H1 (cell line): Measurements from ENCODE around the gene SF3B3. TPM values are rescaled to one million over a fixed set of nuclear protein-coding genes. Genes with fewer than 3 reads are reported as not detected.

Experiments used
- CTCF ChIA-PET: fragments of 300-600 bp; sonication (Branson Sonifier 250); formaldehyde crosslinking; loops from one replicate; lab custom pipeline; 2021; ENCODE audit not compliant: partially characterized antibody; lab: Charles Lee
- POLR2A ChIA-PET: fragments of 300-600 bp; sonication (Branson Sonifier 250); formaldehyde crosslinking; loops from one replicate; lab custom pipeline; 2021; ENCODE audit warnings: inconsistent platforms; ENCODE audit not compliant: partially characterized antibody; lab: Charles Lee
- DNase-seq, 2 experiments: peaks; one replicate each; pipeline versions ENCODE4 v3.0.0 to v3.0.0-alpha.2; 2010 to 2022; ENCODE audit warnings: low spot score in 2 of 2, low read depth in 1 of 2, mixed read lengths in 1 of 2
- FAIRE-seq: peaks from 2 replicates; lab custom pipeline; 2011; peaks lifted over from hg19 to GRCh38; lab: Jason Lieb, UNC
- H2AFZ ChIP-seq: 2 replicates; pipeline ENCODE4 v1.8.1; 2012; ENCODE audit warnings: low read length, inconsistent platforms
- H2AK5ac ChIP-seq: 2 replicates; pipeline ENCODE4 v1.6.1; 2013; ENCODE audit warnings: low read depth, low read length
- H2BK120ac ChIP-seq: replicated peaks from 2 replicates; pipeline ENCODE3; 2013; ENCODE audit warnings: low read depth, low read length, inconsistent platforms
- H2BK12ac ChIP-seq: 2 replicates; pipeline ENCODE4 v1.6.1; 2013; ENCODE audit warnings: low read depth, low read length
- H2BK15ac ChIP-seq: 2 replicates; pipeline ENCODE4 v1.6.1; 2013; ENCODE audit warnings: low read length
- H2BK20ac ChIP-seq: 2 replicates; pipeline ENCODE4 v1.6.1; 2013; ENCODE audit warnings: low read length
- H2BK5ac ChIP-seq: 2 replicates; pipeline ENCODE4 v1.6.1; 2013; ENCODE audit warnings: low read depth, low read length
- H3K14ac ChIP-seq: 2 replicates; pipeline ENCODE4 v1.6.1; 2013; ENCODE audit warnings: inconsistent platforms; ENCODE audit not compliant: insufficient read length
- H3K18ac ChIP-seq: 2 replicates; pipeline ENCODE4 v1.6.1; 2013; ENCODE audit warnings: low read length; ENCODE audit errors: extremely low read depth
- H3K23ac ChIP-seq: 2 replicates; pipeline ENCODE4 v1.6.1; 2013; ENCODE audit warnings: inconsistent platforms; ENCODE audit not compliant: insufficient read length
- H3K23me2 ChIP-seq: 2 replicates; pipeline ENCODE4 v1.6.1; 2013; ENCODE audit warnings: low read depth, low read length
- H3K27ac ChIP-seq: 2 replicates; pipeline ENCODE4 v1.6.1; 2011; ENCODE audit warnings: low read depth, low read length, inconsistent platforms
- H3K27me3 ChIP-seq, 4 experiments: replicated peaks in 1 of 4; 1 replicate in 1 of 4; 2 replicates in 3 of 4; pipeline versions ENCODE4 v1.6.1 to v1.8.1; 2011 to 2013; ENCODE audit warnings: low read length in 3 of 4, mild to moderate bottlenecking in 3 of 4, inconsistent platforms in 2 of 4, mixed read lengths in 2 of 4, moderate library complexity in 1 of 4; ENCODE audit not compliant: control insufficient read depth in 3 of 4, insufficient read depth in 3 of 4; ENCODE audit errors: extremely low read depth in 1 of 4
- H3K36me3 ChIP-seq, 4 experiments: 2 replicates each; pipeline versions ENCODE4 v1.6.1 to v1.8.1; 2011 to 2013; ENCODE audit warnings: mild to moderate bottlenecking in 4 of 4, low read length in 3 of 4, moderate library complexity in 2 of 4, control low read depth in 1 of 4, inconsistent platforms in 1 of 4; ENCODE audit not compliant: insufficient read depth in 4 of 4, control insufficient read depth in 2 of 4
- H3K4ac ChIP-seq: replicated peaks from 2 replicates; pipeline ENCODE3; 2013; ENCODE audit warnings: low read length, low read depth, mixed read lengths, inconsistent platforms; ENCODE audit not compliant: insufficient read length
- H3K4me1 ChIP-seq, 4 experiments: replicated peaks in 1 of 4; 1 replicate in 1 of 4; 2 replicates in 3 of 4; pipeline versions ENCODE4 v1.6.1 to v1.8.1; 2011 to 2013; ENCODE audit warnings: low read length in 3 of 4, inconsistent platforms in 2 of 4, mixed read lengths in 1 of 4; ENCODE audit not compliant: insufficient read depth in 4 of 4, control insufficient read depth in 3 of 4
- H3K4me2 ChIP-seq, 2 experiments: 2 replicates each; pipeline versions ENCODE4 v1.6.1 to v1.8.1; 2011 to 2013; ENCODE audit warnings: low read depth in 2 of 2, low read length in 2 of 2, control low read depth in 1 of 2, inconsistent platforms in 1 of 2, mild to moderate bottlenecking in 1 of 2; ENCODE audit not compliant: insufficient read depth in 1 of 2
- H3K4me3 ChIP-seq, 4 experiments: fragments of 200-600, 300-600 bp in 1 of 4; sonication (generic), shearing (Covaris generic), sonication (Bioruptor Twin) in 1 of 4; 2 replicates each; pipeline versions ENCODE4 v1.5.1 to v1.8.1; 2011 to 2016; ENCODE audit warnings: low read length in 4 of 4, low read depth in 3 of 4, control low read depth in 2 of 4, inconsistent platforms in 2 of 4, mild to moderate bottlenecking in 2 of 4, mixed read lengths in 1 of 4, moderate library complexity in 1 of 4; ENCODE audit not compliant: insufficient read depth in 2 of 4; ENCODE audit errors: extremely low read depth in 1 of 4
- H3K56ac ChIP-seq: replicated peaks from 2 replicates; pipeline ENCODE3; 2013; ENCODE audit warnings: low read depth, mild to moderate bottlenecking, mixed read lengths, low read length, inconsistent platforms; ENCODE audit not compliant: insufficient read length
- H3K79me1 ChIP-seq: 2 replicates; pipeline ENCODE4 v1.6.1; 2013; ENCODE audit warnings: low read depth, low read length, control low read depth
- H3K79me2 ChIP-seq, 2 experiments: 2 replicates each; pipeline versions ENCODE4 v1.6.1 to v1.8.1; 2012 to 2013; ENCODE audit warnings: low read length in 2 of 2, mild to moderate bottlenecking in 2 of 2, inconsistent platforms in 1 of 2; ENCODE audit not compliant: insufficient read depth in 2 of 2, control insufficient read depth in 1 of 2
- H3K9ac ChIP-seq, 4 experiments: replicated peaks in 1 of 4; 1 replicate in 1 of 4; 2 replicates in 3 of 4; pipeline versions ENCODE4 v1.6.1 to v1.8.1; 2011 to 2013; ENCODE audit warnings: low read depth in 3 of 4, low read length in 3 of 4, control low read depth in 2 of 4, mild to moderate bottlenecking in 2 of 4, moderate library complexity in 2 of 4, inconsistent platforms in 1 of 4; ENCODE audit errors: extremely low read depth in 1 of 4
- H3K9me3 ChIP-seq, 2 experiments: 2 replicates each; pipeline versions ENCODE4 v1.6.1 to v1.8.1; 2012 to 2013; ENCODE audit warnings: mild to moderate bottlenecking in 2 of 2, moderate library complexity in 2 of 2, control low read depth in 1 of 2, inconsistent platforms in 1 of 2, low read depth in 1 of 2, low read length in 1 of 2, mixed read lengths in 1 of 2; ENCODE audit not compliant: insufficient read depth in 2 of 2
- H4K20me1 ChIP-seq, 2 experiments: replicated peaks in 1 of 2; 2 replicates each; pipeline versions ENCODE3 to v1.8.1; 2011 to 2013; ENCODE audit warnings: inconsistent platforms in 2 of 2, low read length in 2 of 2, mild to moderate bottlenecking in 1 of 2; ENCODE audit not compliant: insufficient read depth in 2 of 2, control insufficient read depth in 1 of 2
- H4K5ac ChIP-seq: 2 replicates; pipeline ENCODE4 v1.6.1; 2013; ENCODE audit warnings: low read length, low read depth, mixed read lengths, inconsistent platforms; ENCODE audit not compliant: insufficient read length
- H4K8ac ChIP-seq: 2 replicates; pipeline ENCODE4 v1.8.0; 2013; ENCODE audit warnings: mild to moderate bottlenecking, moderate library complexity, low read length, inconsistent platforms; ENCODE audit not compliant: insufficient read depth; ENCODE audit errors: extremely low read depth
- H4K91ac ChIP-seq: replicated peaks from 2 replicates; pipeline ENCODE3; 2013; ENCODE audit warnings: low read length, mixed read lengths, inconsistent platforms; ENCODE audit not compliant: insufficient read length
- ATF3 ChIP-seq: IDR thresholded peaks from 2 replicates; pipeline ENCODE4 v1.6.1; 2011; ENCODE audit warnings: low read depth, mild to moderate bottlenecking, low read length; ENCODE audit not compliant: insufficient read depth
- CHD2 ChIP-seq: IDR thresholded peaks from 2 replicates; pipeline ENCODE4 v1.6.1; 2012; ENCODE audit warnings: low read length, improper control_type of control experiment
- CREB1 ChIP-seq: IDR thresholded peaks from 2 replicates; pipeline ENCODE4 v1.6.1; 2012; ENCODE audit warnings: inconsistent platforms
- FOSL1 ChIP-seq: IDR thresholded peaks from 2 replicates; pipeline ENCODE4 v1.6.1; 2011; ENCODE audit warnings: mild to moderate bottlenecking, low read depth, low read length, moderate library complexity; ENCODE audit not compliant: insufficient read depth
- HDAC2 ChIP-seq, 2 experiments: fragments of 300-600 bp in 1 of 2; sonication (generic) in 1 of 2; IDR thresholded peaks; 2 replicates each; pipeline ENCODE4 v1.6.1; 2011 to 2012; ENCODE audit warnings: low read depth in 2 of 2, low read length in 2 of 2, mild to moderate bottlenecking in 2 of 2, moderate library complexity in 2 of 2, borderline replicate concordance in 1 of 2, inconsistent platforms in 1 of 2
- KDM1A ChIP-seq: fragments of 200-600, 300-600 bp; sonication (generic); IDR thresholded peaks from 2 replicates; pipeline ENCODE4 v1.7.1; 2016; ENCODE audit warnings: mild to moderate bottlenecking, low read length, borderline replicate concordance
- RBBP5 ChIP-seq: IDR thresholded peaks from 2 replicates; pipeline ENCODE4 v1.7.1; 2012; ENCODE audit warnings: low read depth, mild to moderate bottlenecking, inconsistent platforms, low read length, moderate library complexity, borderline replicate concordance
- SIN3A ChIP-seq, 2 experiments: IDR thresholded peaks in 1 of 2; conservative IDR thresholded peaks in 1 of 2; 2 replicates each; pipeline ENCODE4 v1.6.1; 2011 to 2012; ENCODE audit warnings: low read length in 2 of 2, improper control_type of control experiment in 1 of 2, low read depth in 1 of 2, mild to moderate bottlenecking in 1 of 2
- SP1 ChIP-seq: IDR thresholded peaks from 2 replicates; pipeline ENCODE4 v1.6.1; 2011; ENCODE audit warnings: low read depth, low read length
- TEAD4 ChIP-seq: IDR thresholded peaks from 2 replicates; pipeline ENCODE4 v1.6.1; 2012; ENCODE audit warnings: low read depth, low read length, inconsistent platforms, mixed read lengths
- ZNF274 ChIP-seq: IDR thresholded peaks from 2 replicates; pipeline ENCODE4 v1.7.0; 2012; ENCODE audit warnings: low read length, borderline replicate concordance; ENCODE audit errors: extremely low read depth
- WGBS, 2 experiments: shearing (Covaris generic) in 1 of 2; methylation state at CpG; one replicate each; pipeline versions ENCODE4 v1.1.6 to v1.1.7; 2013 to 2015; ENCODE audit warnings: low lambda C conversion rate in 2 of 2, mixed read lengths in 2 of 2, inconsistent platforms in 1 of 2, low coverage in 1 of 2, missing lambda C conversion rate in 1 of 2; ENCODE audit not compliant: insufficient replicate concordance in 2 of 2, insufficient coverage in 1 of 2, insufficient read length in 1 of 2; ENCODE audit errors: extremely low coverage in 1 of 2, missing lambda C conversion rate in 1 of 2; 5-methylcytosine and 5-hydroxymethylcytosine counted together
- polyA plus RNA-seq, 7 experiments: library from polyadenylated mRNA; depleted of rRNA in 3 of 7; stranded (reverse) in 5 of 7; unstranded in 2 of 7; fragments of >200 nt in 5 of 7; fragments of 200-250 nt in 2 of 7; gene quantifications; 1 replicate in 5 of 7; 2 replicates in 1 of 7; 4 replicates in 1 of 7; pipeline versions ENCODE4 v1.2.1 to v1.2.3, GENCODE V29; 2011 to 2013; ENCODE audit warnings: missing spikeins in 2 of 7, mixed read lengths in 2 of 7
- total RNA-seq: library from RNA; stranded (reverse); fragmentation: NEBNext Ultra II Directional; extraction: Animal tissue kit (Norgen Biotek cat#: 25700); gene quantifications from 2 replicates; pipeline ENCODE4 v1.2.1, GENCODE V29; 2021

SF3B3 gene
- total and polyA plus RNA-seq, 2 of the 8 experiments (the other 6 are each of a cell fraction or from before 2014, with no cell fraction given) = 241 to 521 TPM

- Histone ChIP-seq H3K27me3 (no peaks in the 10 kb centered on the region), H3K9me3 (no peaks in the 10 kb centered on the region), H3K4me1 (peaks cover 2 to 7% (median 3%) of the 10 kb centered on the region in 4 experiments; a peak in 4 of 7 replicates), H3K79me2 (no peaks in the 10 kb centered on the region), H2BK12ac (no peak overlapping the region), H2BK15ac (no peak overlapping the region), H4K91ac (no peak overlapping the region), H2BK120ac (no peak overlapping the region), H3K56ac (no peak overlapping the region), H3K79me1 (no peaks in the 10 kb centered on the region), H3K27ac (no peak overlapping the region), H3K4me3 (no peak overlapping the region), H4K8ac (0 out of 2 replicates have a peak overlapping the region, but pooled peaks have one; percentile 35), H3K14ac (no peak overlapping the region), H2AK5ac (no peak overlapping the region), H3K9ac (no peak overlapping the region), H3K36me3 (no peaks in the 10 kb centered on the region), H2AFZ (no peak overlapping the region), H2BK5ac (no peak overlapping the region), H3K4me2 (no peak overlapping the region), H4K5ac (no peak overlapping the region), H3K18ac (no peak overlapping the region), H3K4ac (no peak overlapping the region), H4K20me1 (no peaks in the 10 kb centered on the region), H3K23me2 (no peaks in the 10 kb centered on the region; the same call in 1 of the 2 replicates), H2BK20ac (no peak overlapping the region), H3K23ac (no peak overlapping the region)
- FAIRE-seq (no peak), DNase-seq (no peak)
- ChIA-PET CTCF (interaction anchor here (0.9 to 3.6 kb wide), 7 partner anchors 9 to 179 kb away, joined by 3 to 19 read pairs (median 4); no protein-coding TSS in a partner anchor), POLR2A (interaction anchor here (1.0 to 5.5 kb wide), 8 partner anchors 10 to 71 kb away, joined by 3 to 37 read pairs (median 10); no protein-coding TSS in a partner anchor)
- WGBS, 2 experiments = 78% methylated on average over 4 of the region's 4 CpGs; no CpG with 5 or more reads in 1 of the 2 experiments
- TF ChIP-seq SP1 (no peak), HDAC2 (IDR thresholded peaks at IDR 0.05; ENCODE audit: borderline replicate concordance in 1 of 2, low read depth in 2 of 2, low read length in 2 of 2) (no peak), ZNF274 (no peak), SIN3A (conservative IDR thresholded peaks at IDR 0.05 in 1 of 2, IDR thresholded peaks at IDR 0.05 in 1 of 2; ENCODE audit: low read depth in 1 of 2, low read length in 2 of 2) (no peak), CREB1 (no peak), RBBP5 (no peak), FOSL1 (no peak), TEAD4 (no peak), KDM1A (no peak), ATF3 (no peak), CHD2 (no peak)
Observed at GRCh38 chr16:70591615-70592014, 68.0 kb downstream of the SF3B3 start.
